COLO668 (cell line): ENCODE measurements around the gene RASGRP4.
"Not testable (repeated sequence)": the region's sequence is repeated elsewhere in the genome, so short reads cannot be mapped to it uniquely, and the experiment has no call there.

Experiments
- DNase-seq: peaks from one replicate; lab custom pipeline; 2025; ENCODE audit not compliant: unreplicated experiment; lab: John Stamatoyannopoulos, UW

Gene RASGRP4, protein sequence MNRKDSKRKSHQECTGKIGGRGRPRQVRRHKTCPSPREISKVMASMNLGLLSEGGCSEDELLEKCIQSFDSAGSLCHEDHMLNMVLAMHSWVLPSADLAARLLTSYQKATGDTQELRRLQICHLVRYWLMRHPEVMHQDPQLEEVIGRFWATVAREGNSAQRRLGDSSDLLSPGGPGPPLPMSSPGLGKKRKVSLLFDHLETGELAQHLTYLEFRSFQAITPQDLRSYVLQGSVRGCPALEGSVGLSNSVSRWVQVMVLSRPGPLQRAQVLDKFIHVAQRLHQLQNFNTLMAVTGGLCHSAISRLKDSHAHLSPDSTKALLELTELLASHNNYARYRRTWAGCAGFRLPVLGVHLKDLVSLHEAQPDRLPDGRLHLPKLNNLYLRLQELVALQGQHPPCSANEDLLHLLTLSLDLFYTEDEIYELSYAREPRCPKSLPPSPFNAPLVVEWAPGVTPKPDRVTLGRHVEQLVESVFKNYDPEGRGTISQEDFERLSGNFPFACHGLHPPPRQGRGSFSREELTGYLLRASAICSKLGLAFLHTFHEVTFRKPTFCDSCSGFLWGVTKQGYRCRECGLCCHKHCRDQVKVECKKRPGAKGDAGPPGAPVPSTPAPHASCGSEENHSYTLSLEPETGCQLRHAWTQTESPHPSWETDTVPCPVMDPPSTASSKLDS

DNA sequence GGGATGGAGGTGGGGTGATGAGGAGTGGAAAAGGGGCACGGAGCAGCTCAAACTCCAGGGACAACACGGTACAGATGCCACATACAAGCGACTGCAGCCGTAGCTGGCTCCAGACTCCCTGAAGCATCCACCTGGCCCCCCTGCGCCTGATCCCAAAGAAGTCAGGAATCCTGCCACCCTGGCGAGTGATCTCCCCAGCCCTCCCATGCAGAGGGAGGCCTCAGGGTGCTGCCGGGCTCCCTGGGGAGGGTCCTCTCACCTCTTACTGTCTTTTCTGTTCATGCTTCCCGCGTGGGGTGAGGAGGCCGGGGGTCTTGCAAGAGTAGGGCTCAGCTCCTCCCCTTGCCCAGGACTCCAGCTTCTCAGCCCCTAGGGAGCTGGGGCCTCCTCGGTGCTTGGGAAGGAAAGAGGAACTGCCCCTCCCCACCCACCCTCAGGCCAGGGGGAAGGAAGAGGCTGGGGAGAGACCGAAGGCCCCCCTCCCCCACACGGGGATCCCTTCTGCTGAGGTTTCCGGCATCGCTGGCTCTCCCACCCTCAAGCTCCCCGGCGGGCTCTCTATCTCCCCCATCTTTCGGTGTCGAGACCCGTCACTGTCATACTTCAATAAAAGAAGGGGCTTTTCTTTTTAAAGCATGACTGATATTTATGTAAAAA, at the start of gene RASGRP4:
RASGRP4 (minus strand) TSS at position 410 of the 657 bp plus-strand sequence; CDS start at position 282, 128 bp downstream.
- DNase-seq = no peak

DNA sequence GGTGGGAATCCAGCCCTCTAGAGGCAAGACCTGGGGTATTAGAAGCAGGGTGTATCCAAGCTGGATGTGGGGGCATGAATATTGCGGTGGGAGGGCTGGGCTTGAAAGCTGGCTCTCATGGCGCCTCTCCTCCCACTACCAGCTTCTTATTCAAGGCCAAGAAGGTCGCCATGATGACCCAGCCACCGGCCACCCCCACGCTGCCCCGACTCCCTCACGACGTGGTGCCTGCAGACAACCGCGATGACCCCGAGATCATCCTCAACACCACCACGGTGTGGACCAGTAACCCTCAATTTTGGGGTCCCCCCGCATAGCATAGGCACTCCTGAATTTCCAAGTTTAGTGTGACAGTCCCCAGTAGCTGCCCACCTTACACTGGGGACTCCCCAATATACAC, 49.2 kb upstream of the RASGRP4 start:
- no peak for DNase-seq

DNA sequence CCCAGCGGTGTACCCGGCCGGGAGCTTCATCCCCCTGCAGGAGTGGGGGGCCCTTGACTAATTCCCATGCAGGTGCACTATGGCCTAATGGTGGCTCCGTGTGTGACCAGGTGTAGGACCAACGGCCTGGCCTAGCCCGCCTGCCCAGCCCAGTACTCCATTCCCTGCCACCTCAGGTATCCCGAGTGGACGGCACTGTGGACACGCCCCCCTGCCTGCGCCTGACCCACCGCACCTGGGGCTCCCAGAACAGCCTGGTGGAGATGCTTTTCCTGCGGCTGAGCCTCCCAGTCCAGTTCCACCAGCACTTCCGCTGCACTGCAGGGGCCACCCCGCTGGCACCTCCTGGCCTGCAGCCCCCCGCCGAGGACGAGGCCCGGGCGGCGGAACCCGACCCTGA, 47.2 kb upstream of the RASGRP4 start:
- DNase-seq = no peak

DNA sequence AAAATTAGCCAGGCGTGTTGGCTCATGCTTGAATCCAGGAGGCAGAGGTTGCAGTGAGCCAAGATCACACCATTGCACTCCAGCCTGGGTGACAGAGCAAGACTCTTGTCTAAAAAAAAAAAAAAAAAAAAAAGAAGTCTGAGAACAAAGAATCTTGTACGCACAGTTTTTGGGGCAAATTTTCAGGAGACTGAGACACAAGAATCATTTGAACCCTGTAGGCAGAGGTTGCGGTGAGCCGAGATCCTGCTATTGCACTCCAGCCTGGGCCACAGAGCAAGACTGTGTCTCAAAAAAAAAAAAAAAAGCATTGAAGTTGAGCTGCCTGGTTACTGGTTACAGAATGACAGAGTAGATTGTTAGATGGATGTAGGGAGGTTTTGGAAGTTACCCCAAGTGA, 46.7 kb upstream of the RASGRP4 start:
- DNase-seq = not testable (repeated sequence)

DNA sequence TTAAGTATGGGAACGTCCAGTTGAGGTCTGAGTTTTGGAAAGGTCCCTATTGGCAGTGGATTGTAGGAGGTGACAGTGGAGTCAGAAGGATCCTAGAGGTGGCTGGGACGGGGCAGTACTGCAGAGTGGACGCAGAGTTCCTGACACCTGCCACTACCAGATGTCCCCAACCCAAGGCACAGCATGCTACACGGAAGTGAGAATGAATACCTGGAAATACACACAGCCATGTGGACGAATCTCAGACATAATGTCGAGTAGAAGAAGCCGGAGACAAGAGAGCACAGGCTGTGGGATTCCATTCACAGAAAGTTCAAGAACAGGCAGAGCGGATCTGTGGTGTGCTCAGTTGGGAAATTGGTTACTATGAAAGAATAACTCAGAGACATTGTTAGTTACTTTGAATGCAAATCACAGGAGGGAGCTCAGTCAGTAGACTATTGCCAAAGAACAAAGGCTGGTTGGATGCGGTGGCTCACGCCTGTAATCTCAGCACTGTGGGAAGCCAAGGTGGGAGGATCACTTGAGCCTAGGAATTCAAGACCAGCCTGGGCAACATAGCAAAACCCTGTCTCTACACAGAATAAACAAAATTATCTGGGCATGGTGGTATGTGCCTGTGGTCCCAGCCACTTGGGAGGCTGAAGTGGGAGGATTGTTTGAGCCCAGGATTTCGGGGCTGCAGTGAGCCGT, 44.9 kb upstream of the RASGRP4 start:
- DNase-seq = no peak

DNA sequence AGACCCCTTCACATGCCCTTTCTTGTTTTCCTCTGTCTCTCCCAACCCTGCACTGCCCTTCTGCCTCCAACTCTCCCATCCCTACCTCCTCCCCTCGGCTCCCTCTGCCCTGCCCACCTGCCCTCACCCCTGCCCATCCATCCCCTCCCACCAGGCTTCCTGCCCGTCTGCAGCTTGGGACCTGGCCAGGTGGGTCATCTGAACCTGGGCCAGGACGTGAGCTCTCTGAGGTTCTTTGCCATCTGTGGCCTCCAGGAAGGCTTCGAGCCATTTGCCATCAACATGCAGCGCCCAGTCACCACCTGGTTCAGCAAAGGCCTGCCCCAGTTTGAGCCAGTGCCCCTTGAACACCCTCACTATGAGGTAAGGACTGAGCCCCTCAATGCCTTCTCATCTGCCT, 43.1 kb upstream of the RASGRP4 start:
- no peak for DNase-seq

DNA sequence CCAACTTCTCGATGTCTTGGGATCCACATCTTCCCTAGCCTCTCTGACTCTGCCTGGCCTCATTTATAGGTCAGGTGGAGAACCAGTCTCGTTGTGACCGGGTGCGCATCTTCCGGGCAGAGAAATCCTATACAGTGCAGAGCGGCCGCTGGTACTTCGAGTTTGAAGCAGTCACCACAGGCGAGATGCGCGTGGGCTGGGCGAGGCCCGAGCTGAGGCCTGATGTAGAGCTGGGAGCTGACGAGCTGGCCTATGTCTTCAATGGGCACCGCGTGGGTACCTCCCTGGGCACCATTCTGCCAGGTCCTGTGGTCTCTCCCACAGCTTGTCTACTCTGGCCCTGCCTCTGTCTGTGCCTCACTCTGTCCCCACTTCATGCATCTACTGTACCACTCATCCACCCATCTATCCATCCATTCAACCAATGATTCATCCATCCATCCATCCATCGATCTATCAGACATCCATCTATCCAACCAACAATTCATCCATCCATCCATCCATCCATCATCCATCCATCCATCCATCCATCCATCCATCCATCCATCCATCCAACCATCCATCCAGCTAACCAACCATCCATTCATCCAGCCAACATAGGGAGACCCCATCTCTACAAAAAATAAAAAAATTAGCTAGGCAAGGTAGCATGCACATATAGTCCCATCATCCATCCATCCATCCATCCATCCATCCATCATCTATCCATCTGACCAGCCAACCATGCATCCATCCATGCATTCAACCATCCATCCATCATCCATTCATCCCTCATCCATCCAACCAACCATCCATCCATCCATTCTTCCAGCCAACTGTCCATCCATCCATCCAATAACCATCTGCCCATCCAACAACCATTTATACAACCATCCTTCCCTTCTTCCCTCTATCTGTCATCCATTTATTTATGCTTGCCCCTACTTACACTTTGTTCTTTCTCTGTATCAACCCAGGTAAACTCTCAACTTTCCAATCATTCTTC, 41.8 kb upstream of the RASGRP4 start:
- no peak for DNase-seq

DNA sequence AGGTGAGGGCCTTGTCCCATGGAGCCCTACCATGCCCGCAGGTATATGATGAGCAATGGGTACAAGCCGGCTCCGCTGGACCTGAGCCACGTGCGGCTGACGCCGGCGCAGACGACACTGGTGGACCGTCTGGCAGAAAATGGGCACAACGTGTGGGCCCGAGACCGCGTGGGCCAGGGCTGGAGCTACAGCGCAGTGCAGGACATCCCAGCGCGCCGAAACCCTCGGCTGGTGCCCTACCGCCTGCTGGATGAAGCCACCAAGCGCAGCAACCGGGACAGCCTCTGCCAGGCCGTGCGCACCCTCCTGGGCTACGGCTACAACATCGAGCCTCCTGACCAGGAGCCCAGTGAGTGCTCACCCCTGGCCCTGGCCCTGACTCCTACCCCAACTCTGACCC, 40.0 kb upstream of the RASGRP4 start:
- no peak for DNase-seq

DNA sequence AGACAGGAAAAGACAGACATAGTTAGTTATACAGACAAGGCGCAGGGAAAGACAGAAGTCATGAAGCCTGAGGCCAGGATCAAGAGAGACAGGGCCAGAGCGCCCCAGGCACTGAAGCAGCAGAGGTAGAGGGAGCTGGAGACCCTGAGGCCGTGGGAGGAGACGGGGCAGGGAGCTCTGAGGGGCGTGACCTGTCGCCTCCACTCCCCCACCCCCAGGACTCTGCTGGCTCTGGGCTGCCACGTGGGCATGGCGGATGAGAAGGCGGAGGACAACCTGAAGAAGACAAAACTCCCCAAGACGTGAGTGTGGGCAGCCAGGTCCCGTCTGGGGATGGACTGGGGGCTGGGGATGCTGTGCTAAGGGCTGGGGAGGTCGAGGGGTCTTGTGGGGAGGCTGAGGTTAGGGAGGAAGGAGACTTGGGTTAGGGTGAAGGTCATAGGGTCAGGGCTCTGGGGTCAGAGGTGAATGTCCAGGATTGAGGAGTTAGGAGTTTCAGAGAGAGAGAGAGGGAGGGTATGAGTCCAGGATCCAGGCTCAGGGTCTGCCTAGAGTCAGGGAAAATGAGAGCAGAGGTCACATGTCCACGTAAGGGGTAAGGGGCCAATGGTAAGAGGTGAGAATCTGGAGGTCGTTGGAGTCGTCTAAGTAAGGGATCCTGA, 38.5 kb upstream of the RASGRP4 start:
- DNase-seq = no peak

DNA sequence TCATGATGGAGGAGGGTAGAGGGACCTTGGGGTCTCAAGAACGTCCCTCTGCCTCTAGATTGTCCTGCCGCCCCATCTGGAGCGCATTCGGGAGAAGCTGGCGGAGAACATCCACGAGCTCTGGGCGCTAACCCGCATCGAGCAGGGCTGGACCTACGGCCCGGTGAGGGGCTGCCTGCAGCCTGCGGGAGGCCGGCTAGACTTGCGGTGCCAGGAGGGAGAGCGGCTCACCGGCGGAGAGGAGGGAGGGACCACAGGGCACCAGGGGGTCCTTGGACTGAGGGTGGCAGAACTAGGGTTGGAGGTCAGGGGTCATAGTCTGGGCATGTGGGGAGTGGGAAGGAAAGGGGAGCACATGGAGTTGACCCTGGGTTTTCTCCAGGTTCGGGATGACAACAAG, 37.3 kb upstream of the RASGRP4 start:
- no peak for DNase-seq

DNA sequence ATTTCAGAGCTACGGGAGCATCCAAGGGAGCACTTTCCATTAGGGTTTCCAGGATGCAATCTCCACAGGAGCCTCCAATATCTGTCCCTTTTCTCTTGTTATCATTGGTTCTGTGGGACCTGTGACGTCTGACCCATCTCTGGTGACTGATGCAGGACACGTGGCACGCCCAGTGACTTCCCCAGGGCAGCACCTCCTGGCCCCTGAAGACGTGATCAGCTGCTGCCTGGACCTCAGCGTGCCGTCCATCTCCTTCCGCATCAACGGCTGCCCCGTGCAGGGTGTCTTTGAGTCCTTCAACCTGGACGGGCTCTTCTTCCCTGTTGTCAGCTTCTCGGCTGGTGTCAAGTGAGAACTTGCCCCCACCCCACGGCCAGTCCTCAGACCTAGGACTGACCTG, 33.0 kb upstream of the RASGRP4 start:
- DNase-seq = no peak

DNA sequence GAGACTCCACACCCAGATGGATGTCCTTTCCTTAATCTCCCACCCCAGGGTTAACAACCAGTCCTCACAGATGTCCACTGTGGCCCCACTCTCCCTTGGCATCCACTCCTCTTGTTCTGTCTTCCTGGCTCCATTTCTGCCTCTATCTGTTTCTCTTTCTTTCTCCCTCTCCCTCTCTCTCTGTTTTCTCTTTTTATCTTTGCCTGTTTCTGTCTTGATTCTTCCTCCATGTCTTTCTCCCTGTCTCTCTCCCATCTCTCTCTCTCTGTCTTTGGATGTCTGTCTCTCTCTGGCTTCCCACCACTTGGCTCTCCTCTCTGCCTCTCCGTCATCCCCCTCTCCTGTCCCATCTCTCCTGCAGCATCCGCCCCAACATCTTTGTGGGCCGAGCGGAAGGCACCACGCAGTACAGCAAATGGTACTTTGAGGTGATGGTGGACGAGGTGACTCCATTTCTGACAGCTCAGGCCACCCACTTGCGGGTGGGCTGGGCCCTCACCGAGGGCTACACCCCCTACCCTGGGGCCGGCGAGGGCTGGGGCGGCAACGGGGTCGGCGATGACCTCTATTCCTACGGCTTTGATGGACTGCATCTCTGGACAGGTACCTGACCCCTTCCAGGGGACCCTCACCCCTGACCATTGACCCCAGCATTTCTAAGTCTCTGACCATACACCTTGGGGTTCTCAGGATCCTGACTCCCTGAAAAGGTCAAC, 31.8 kb upstream of the RASGRP4 start:
- DNase-seq = no peak

DNA sequence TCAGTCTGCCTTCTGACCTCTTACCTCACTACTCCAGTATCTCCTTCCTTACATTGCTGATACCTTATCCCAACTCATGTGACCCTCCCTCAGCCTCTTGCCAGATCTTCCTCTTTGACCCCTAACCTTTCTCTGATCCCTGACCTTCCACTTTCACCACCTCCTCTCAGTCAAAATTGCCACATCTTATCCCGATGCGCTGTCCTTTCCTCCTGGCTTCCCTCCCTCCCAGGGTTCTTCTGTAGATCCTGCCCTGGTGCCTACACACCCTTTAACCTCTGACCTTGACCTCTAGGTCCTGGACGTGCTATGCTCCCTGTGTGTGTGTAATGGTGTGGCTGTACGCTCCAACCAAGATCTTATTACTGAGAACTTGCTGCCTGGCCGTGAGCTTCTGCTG, 31.2 kb upstream of the RASGRP4 start:
- DNase-seq = no peak

DNA sequence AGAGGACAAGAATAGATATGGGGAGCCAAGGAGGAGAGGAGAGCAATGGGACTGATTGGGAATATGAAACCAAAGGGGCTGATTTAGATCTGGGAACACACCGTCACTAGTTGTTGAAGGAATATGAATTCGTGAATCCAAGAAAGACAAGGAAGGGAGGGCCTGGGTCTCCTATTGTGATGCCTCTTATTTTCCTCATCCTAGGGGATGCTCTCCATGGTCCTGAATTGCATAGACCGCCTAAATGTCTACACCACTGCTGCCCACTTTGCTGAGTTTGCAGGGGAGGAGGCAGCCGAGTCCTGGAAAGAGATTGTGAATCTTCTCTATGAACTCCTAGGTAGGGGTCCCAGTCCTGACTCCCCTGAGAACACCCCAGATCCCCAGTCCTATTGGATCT, 29.0 kb upstream of the RASGRP4 start:
- no peak for DNase-seq

DNA sequence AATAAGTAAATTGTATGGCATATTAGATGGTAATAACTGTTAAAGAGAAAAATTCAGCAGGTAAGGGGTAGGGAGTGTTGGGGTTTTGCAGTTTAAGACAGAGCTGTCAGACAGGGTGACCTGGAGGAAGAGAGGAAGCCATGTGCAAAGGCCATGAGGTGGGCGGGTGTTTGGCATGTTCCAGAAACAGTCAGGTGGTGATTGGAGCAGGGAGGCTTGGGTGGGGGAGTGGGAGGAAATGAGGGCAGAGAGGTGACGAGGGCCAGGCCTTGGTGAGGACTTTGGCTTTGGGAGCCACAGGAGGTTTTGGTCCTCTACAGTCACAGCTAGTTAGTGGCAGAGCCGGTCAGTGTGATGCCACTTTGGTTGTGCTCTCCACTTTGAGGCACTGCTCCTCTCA, 27.6 kb upstream of the RASGRP4 start:
- DNase-seq = no peak

DNA sequence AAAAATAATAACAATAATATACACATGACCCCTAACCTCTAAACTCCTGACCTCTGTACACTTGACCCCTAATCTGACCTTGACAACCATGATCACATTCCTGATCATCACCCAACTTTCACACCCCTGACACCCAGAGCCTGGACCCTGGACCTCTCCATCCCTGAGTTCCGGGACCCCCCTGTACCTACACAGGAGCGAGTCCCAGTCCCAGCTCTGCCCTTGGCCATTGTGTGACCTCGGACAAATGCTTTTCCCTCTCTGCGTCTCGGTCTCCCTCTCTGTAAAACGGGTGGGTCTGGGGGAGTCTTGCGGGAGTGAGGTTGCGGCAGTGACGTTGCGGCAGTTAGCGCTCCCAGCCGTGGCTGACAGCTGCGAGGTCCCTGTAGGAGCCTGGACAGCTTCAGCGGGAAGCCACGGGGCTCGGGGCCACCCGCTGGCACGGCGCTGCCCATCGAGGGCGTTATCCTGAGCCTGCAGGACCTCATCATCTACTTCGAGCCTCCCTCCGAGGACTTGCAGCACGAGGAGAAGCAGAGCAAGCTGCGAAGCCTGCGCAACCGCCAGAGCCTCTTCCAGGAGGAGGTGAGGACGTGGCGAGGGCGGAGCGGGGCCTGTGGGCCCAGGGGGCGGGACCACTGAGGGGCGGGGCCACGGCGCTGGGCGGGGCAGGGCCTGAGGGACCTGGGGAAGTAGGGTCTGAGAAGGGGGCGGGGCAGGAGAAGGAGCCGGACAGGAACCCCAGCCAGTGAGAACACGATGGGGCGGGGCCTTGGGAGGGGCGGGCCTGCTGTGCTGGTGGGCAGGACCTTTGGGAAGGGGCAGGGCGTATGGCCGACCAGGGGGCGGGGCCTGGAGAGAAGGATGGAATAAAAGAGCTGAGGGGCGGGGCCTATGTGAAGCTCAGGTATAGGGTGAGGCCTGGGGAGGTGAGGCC, 26.7 kb upstream of the RASGRP4 start:
- no peak for DNase-seq

DNA sequence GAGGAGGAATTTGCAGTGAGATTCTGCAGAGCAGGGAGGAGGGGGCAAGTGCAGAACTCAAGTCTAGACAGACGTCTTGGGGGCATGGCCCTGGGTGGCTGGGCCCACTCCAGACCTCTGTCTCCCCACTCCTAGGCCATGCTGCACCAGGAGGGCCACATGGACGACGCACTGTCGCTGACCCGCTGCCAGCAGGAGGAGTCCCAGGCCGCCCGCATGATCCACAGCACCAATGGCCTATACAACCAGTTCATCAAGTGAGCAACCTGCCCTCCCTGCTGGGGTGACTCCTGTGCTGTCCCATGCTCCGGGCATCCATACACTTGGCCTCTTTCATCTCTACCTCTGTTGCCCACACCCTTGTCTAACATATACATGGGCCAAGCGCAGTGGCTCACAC, 25.6 kb upstream of the RASGRP4 start:
- no peak for DNase-seq

DNA sequence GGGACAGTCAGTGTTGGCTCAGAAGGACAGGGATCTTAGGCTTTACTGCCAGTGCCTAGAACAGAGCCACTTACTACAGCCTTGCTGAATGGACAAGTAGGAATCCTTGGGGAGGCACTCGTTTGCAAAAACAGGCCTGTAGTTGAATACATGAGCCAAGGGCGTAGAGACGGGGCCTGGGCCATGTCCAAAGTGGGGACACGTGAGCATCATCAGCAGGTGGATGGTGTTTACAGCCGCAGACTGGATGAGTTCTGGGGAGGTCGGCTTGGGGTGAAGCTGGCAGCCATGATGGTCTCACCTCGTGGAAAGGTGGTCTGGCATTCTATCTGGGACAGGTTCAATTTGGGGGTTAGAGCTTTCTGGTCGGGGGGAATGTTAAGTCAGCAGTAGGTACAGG, 25.0 kb upstream of the RASGRP4 start:
- DNase-seq = no peak
